ENCODE data around the gene SUPT20H. TPM values are rescaled to one million over a fixed set of nuclear protein-coding genes. Genes with fewer than 3 reads are reported as not detected.

The SUPT20H gene
- total RNA-seq, 1 experiment from 2014 or later: 16.8 TPM

DNA sequence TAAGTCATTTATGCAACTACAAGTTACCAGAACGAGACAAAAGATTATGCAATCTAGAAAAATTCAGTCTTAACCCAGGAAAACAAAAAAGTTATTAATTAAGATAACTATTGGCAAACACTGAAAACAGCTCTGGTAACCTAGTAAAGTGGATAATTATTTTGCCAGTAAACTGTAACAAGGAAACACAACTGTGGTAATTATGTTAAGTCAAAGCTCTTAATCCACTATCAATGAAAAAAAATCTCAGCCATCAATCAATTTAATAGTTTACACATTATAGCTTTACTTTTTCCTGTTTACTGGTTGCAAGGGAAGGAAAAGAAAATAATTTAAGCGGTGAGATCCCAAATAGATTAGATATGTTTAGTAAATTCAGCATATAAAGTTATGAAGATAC lies 47.7 kb downstream of the SUPT20H start:
- no peaks in the 10 kb centered on the region for H3K9me2 ChIP-seq (replicated peaks; ENCODE audit: low read length)
- intact Hi-C loops (cut with micrococcal nuclease): no loop called here
- CTCF ChIA-PET: interaction anchor here (0.6 kb wide), 1 partner anchor 245 kb away, joined by 3 read pairs; no protein-coding TSS in a partner anchor
- no peaks in the 10 kb centered on the region for H3K27me3 ChIP-seq (ENCODE audit: low read length)
- ATAC-seq (no peak), DNase-seq (no peak)
- no peaks in the 10 kb centered on the region for H4K20me1 ChIP-seq (ENCODE audit: low read length)
- no peak for TF ChIP-seq EZH2 (IDR thresholded peaks at IDR 0.05; ENCODE audit: low read length, unreplicated experiment)
- no peak for TF ChIP-seq EZH2phosphoT487 (IDR thresholded peaks at IDR 0.05; ENCODE audit: borderline replicate concordance, low read length)
- TF ChIP-seq, protein P1, sequence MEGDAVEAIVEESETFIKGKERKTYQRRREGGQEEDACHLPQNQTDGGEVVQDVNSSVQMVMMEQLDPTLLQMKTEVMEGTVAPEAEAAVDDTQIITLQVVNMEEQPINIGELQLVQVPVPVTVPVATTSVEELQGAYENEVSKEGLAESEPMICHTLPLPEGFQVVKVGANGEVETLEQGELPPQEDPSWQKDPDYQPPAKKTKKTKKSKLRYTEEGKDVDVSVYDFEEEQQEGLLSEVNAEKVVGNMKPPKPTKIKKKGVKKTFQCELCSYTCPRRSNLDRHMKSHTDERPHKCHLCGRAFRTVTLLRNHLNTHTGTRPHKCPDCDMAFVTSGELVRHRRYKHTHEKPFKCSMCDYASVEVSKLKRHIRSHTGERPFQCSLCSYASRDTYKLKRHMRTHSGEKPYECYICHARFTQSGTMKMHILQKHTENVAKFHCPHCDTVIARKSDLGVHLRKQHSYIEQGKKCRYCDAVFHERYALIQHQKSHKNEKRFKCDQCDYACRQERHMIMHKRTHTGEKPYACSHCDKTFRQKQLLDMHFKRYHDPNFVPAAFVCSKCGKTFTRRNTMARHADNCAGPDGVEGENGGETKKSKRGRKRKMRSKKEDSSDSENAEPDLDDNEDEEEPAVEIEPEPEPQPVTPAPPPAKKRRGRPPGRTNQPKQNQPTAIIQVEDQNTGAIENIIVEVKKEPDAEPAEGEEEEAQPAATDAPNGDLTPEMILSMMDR (conservative IDR thresholded peaks at IDR 0.05; ENCODE audit: low read depth, low read length): no peak
- H3F3A ChIP-seq (ENCODE audit: low read length, unreplicated experiment): peaks cover 4% of the 10 kb centered on the region
- H3K9me3 ChIP-seq (ENCODE audit: low read length): no peaks in the 10 kb centered on the region
- H3K79me2 ChIP-seq (ENCODE audit: low read length): no peaks in the 10 kb centered on the region
- H3K4me3 ChIP-seq (ENCODE audit: low read length): no peak overlapping the region
- POLR2A ChIA-PET (ENCODE audit: unreplicated experiment): no interaction called here
- no peak overlapping the region for H2AFZ ChIP-seq (ENCODE audit: low read length)
- H3K4me2 ChIP-seq (ENCODE audit: low read length): no peak overlapping the region
- H3K27ac ChIP-seq (ENCODE audit: low read length): no peak overlapping the region
- H3K9ac ChIP-seq (ENCODE audit: low read length): no peak overlapping the region
- no peaks in the 10 kb centered on the region for H3K4me1 ChIP-seq (ENCODE audit: insufficient read depth, low read length)
- peaks cover 34% of the 10 kb centered on the region for H3K36me3 ChIP-seq (ENCODE audit: low read depth, low read length)
- BruUV-seq (replicated peaks): no TSS peak

DNA sequence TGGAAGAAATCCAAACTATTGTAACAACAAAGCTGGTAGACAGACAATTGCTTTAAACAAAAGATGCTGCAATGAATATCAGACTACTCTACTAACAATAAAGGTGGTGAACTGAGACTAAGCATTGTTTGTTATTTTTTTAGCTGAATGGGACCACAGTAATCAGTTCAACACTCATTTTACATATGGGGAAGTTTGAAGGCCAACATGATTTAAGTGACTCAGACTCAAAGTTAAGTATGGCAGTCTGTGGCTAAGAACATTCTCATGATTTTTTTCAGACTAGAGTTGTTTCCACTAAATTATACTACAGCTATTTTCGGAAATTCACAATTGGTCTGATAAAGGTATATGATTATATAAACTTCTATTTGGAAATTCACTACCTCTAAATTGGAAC lies 48.5 kb downstream of the SUPT20H start:
- intact Hi-C loops (cut with micrococcal nuclease): no loop called here
- ATAC-seq: no peak

GRCh38 chr13:37010424-37010823 lies 49.1 kb downstream of the SUPT20H start:
- DNase-seq: no peak
- no peak overlapping the region for H3K27ac ChIP-seq (ENCODE audit: low read length)
- intact Hi-C loops (cut with micrococcal nuclease): no loop called here
- POLR2A ChIA-PET (ENCODE audit: unreplicated experiment): no interaction called here
- H3K4me2 ChIP-seq (ENCODE audit: low read length): no peak overlapping the region
- H3K4me3 ChIP-seq (ENCODE audit: low read length): no peak overlapping the region
- CTCF ChIA-PET: no interaction called here
- TF ChIP-seq, protein P1 (conservative IDR thresholded peaks at IDR 0.05; ENCODE audit: low read depth, low read length): no peak
- TF ChIP-seq EZH2phosphoT487 (IDR thresholded peaks at IDR 0.05; ENCODE audit: borderline replicate concordance, low read length): no peak
- TF ChIP-seq EZH2 (IDR thresholded peaks at IDR 0.05; ENCODE audit: low read length, unreplicated experiment): no peak
- no peak overlapping the region for H2AFZ ChIP-seq (ENCODE audit: low read length)
- no peak overlapping the region for H3K9ac ChIP-seq (ENCODE audit: low read length)
- no peak for ATAC-seq
- H3K79me2 ChIP-seq (ENCODE audit: low read length): no peaks in the 10 kb centered on the region
- no TSS peak for BruUV-seq (replicated peaks)
- no peaks in the 10 kb centered on the region for H3K9me3 ChIP-seq (ENCODE audit: low read length)
- no peaks in the 10 kb centered on the region for H3K27me3 ChIP-seq (ENCODE audit: low read length)
- no peaks in the 10 kb centered on the region for H4K20me1 ChIP-seq (ENCODE audit: low read length)
- H3F3A ChIP-seq (ENCODE audit: low read length, unreplicated experiment): peaks cover 4% of the 10 kb centered on the region
- peaks cover 42% of the 10 kb centered on the region for H3K36me3 ChIP-seq (ENCODE audit: low read depth, low read length)
- no peaks in the 10 kb centered on the region for H3K4me1 ChIP-seq (ENCODE audit: insufficient read depth, low read length)
- no peaks in the 10 kb centered on the region for H3K9me2 ChIP-seq (replicated peaks; ENCODE audit: low read length)

More for the DNA sequence above, 48.5 kb downstream of the SUPT20H start:
- Histone ChIP-seq H3K9ac (ENCODE audit: low read length) (no peak overlapping the region), H3K79me2 (ENCODE audit: low read length) (no peaks in the 10 kb centered on the region), H3K4me2 (ENCODE audit: low read length) (no peak overlapping the region), H3K9me2 (replicated peaks; ENCODE audit: low read length) (no peaks in the 10 kb centered on the region), H3K9me3 (ENCODE audit: low read length) (no peaks in the 10 kb centered on the region), H3F3A (ENCODE audit: low read length, unreplicated experiment) (peaks cover 4% of the 10 kb centered on the region), H3K4me3 (ENCODE audit: low read length) (no peak overlapping the region), H4K20me1 (ENCODE audit: low read length) (no peaks in the 10 kb centered on the region), H3K4me1 (ENCODE audit: insufficient read depth, low read length) (no peaks in the 10 kb centered on the region), H3K27ac (ENCODE audit: low read length) (no peak overlapping the region), H3K27me3 (ENCODE audit: low read length) (no peaks in the 10 kb centered on the region), H2AFZ (ENCODE audit: low read length) (no peak overlapping the region), H3K36me3 (ENCODE audit: low read depth, low read length) (peaks cover 41% of the 10 kb centered on the region)
- BruUV-seq (replicated peaks): no TSS peak
- CTCF ChIA-PET: no interaction called here
- DNase-seq: no peak
- TF ChIP-seq, protein P1 (conservative IDR thresholded peaks at IDR 0.05; ENCODE audit: low read depth, low read length): no peak
- TF ChIP-seq EZH2phosphoT487 (IDR thresholded peaks at IDR 0.05; ENCODE audit: borderline replicate concordance, low read length) (no peak), EZH2 (IDR thresholded peaks at IDR 0.05; ENCODE audit: low read length, unreplicated experiment) (no peak)
- POLR2A ChIA-PET (ENCODE audit: unreplicated experiment): no interaction called here
